Sigmoid colon (tissue), 7 donors: ENCODE results near the gene SIAH2. TPM values are rescaled to one million over a fixed set of nuclear protein-coding genes. Genes with fewer than 3 reads are reported as not detected.

Experiments
- DNase-seq: peaks from one replicate; pipeline ENCODE4 v3.0.0-alpha.2; 2019
- H3K27ac ChIP-seq, 4 donors: fragments of 200-600 bp; sonication (generic); one replicate each; pipeline ENCODE4 v1.5.1; 2016 to 2019; ENCODE audit warnings: mild to moderate bottlenecking in 1 of 4
- H3K27me3 ChIP-seq, 3 donors: fragments of 200-600 bp; sonication (generic); one replicate each; pipeline ENCODE4 v1.5.1; 2019; ENCODE audit warnings: mild to moderate bottlenecking in 1 of 3
- H3K36me3 ChIP-seq, 4 donors: fragments of 200-600 bp; sonication (generic); one replicate each; pipeline ENCODE4 v1.5.1; 2016 to 2019
- H3K4me1 ChIP-seq, 4 donors: fragments of 200-600 bp; sonication (generic); one replicate each; pipeline ENCODE4 v1.5.1; 2017 to 2019
- H3K4me3 ChIP-seq, 4 donors: fragments of 200-600 bp; sonication (generic); one replicate each; pipeline ENCODE4 v1.5.1; 2017 to 2019; ENCODE audit warnings: mild to moderate bottlenecking in 2 of 4, moderate library complexity in 1 of 4
- H3K9me3 ChIP-seq, 4 donors: fragments of 200-600 bp in 3 of 4; sonication (generic) in 3 of 4; one replicate each; pipeline versions ENCODE4 v1.5.1 to v1.6.1; 2013 to 2019
- CTCF ChIP-seq, 4 experiments: fragments of 450-650 bp in 3 of 4; fragments of 200-600 bp in 1 of 4; IDR thresholded peaks; one replicate each; pipeline ENCODE4 v1.5.1; 2016 to 2019; ENCODE audit warnings: antibody characterized with exemption in 4 of 4, mild to moderate bottlenecking in 3 of 4, moderate library complexity in 2 of 4
- EP300 ChIP-seq, 4 donors: sonication (generic); formaldehyde crosslinking; IDR thresholded peaks; one replicate each; pipeline ENCODE4 v1.6.1; 2017; ENCODE audit warnings: antibody characterized with exemption in 4 of 4
- POLR2A ChIP-seq, 2 donors: fragments of 450-650 bp; IDR thresholded peaks; one replicate each; pipeline ENCODE4 v1.6.1; 2016; ENCODE audit warnings: antibody characterized with exemption in 2 of 2, mild to moderate bottlenecking in 2 of 2, moderate library complexity in 2 of 2
- POLR2AphosphoS5 ChIP-seq, 4 donors: sonication (generic); formaldehyde crosslinking; IDR thresholded peaks; one replicate each; pipeline ENCODE4 v1.6.1; 2017; ENCODE audit warnings: antibody characterized with exemption in 4 of 4
- WGBS, 2 donors: extraction: QIAGEN DNeasy Blood & Tissue Kit; methylation state at CpG; one replicate each; pipeline ENCODE4 v1.1.7; 2013; 5-methylcytosine and 5-hydroxymethylcytosine counted together
- intact Hi-C: fragments of 100-400 bp; cut with DNase I; formaldehyde crosslinking; loops from one replicate; pipeline ENCODE4 v1.15.1; 2023
- polyA plus RNA-seq, 3 donors: library from polyadenylated mRNA; stranded (reverse); fragments of 200-250 nt; gene quantifications; one replicate each; pipeline ENCODE4 v1.2.3, GENCODE V29; 2013
- total RNA-seq, 4 donors: library from RNA; depleted of rRNA; stranded (reverse); fragments of >200 nt; gene quantifications; one replicate each; pipeline ENCODE4 v1.1.0, GENCODE V29; 2016
- donor health status: healthy with polysubstance abuse.
- donor health status: Bipolar disorder and iron deficiency.
- donor health status: healthy.

Gene SIAH2
- total and polyA plus RNA-seq, 7 donors: 12.0 to 35.0 (median 21.2) TPM

GRCh38 chr3:150691414-150692040 lies 71.4 kb downstream of the SIAH2 start:
- no peaks in the 10 kb centered on the region for H3K36me3 ChIP-seq
- TF ChIP-seq CTCF (IDR thresholded peaks at IDR 0.05): no peak
- TF ChIP-seq EP300 (IDR thresholded peaks at IDR 0.05): no peak
- no peak for TF ChIP-seq POLR2AphosphoS5 (IDR thresholded peaks at IDR 0.05)
- no peak for TF ChIP-seq POLR2A (IDR thresholded peaks at IDR 0.05)
- no peak for DNase-seq
- H3K27ac ChIP-seq: no peak overlapping the region
- H3K4me3 ChIP-seq: no peak overlapping the region
- intact Hi-C loops: no loop called here
- no peaks in the 10 kb centered on the region for H3K9me3 ChIP-seq
- no peaks in the 10 kb centered on the region for H3K27me3 ChIP-seq
- H3K4me1 ChIP-seq: no peaks in the 10 kb centered on the region
- WGBS, 2 donors: 89 to 91% methylated on average over 2 of the region's 2 CpGs

Other genes with a start within 250 kb of the SIAH2 start
- 100 to 1,000 TPM; 140 to 197 (median 185) TPM for gene SERP1, start 216.7 kb downstream of the SIAH2 start, total RNA-seq
- 100 to 1,000 TPM in 2 of 3 donors, 10 to 100 TPM in 1; 92.0 to 126 (median 105) TPM for gene SERP1, start 216.7 kb downstream of the SIAH2 start, polyA plus RNA-seq
- gene EIF2A, start 216.4 kb downstream of the SIAH2 start, total RNA-seq: 100 to 1,000 TPM; 147 to 228 (median 160) TPM
- gene EIF2A, start 216.4 kb downstream of the SIAH2 start, polyA plus RNA-seq: 10 to 100 TPM; 49.3 to 79.8 (median 77.5) TPM
- 100 to 1,000 TPM in 2 of 4 donors, 10 to 100 TPM in 2; 80.4 to 126 (median 110) TPM for gene SELENOT, start 159.8 kb downstream of the SIAH2 start, total RNA-seq
- 10 to 100 TPM; 52.9 to 73.6 (median 57.1) TPM for gene SELENOT, start 159.8 kb downstream of the SIAH2 start, polyA plus RNA-seq
- gene ERICH6, start 59.2 kb downstream of the SIAH2 start, total RNA-seq: not detected
- not detected for gene ERICH6, start 59.2 kb downstream of the SIAH2 start, polyA plus RNA-seq
- not detected for gene MINDY4B, start 142.3 kb upstream of the SIAH2 start, total RNA-seq
- not detected for gene MINDY4B, start 142.3 kb upstream of the SIAH2 start, polyA plus RNA-seq
- not detected for gene CLRN1, start 209.6 kb upstream of the SIAH2 start, total RNA-seq
- not detected for gene CLRN1, start 209.6 kb upstream of the SIAH2 start, polyA plus RNA-seq